Measurements from ENCODE around the gene HMGXB3. TPM values are rescaled to one million over a fixed set of nuclear protein-coding genes. Genes with fewer than 3 reads are reported as not detected.

HMGXB3 gene
- total RNA-seq, 1 donor from 2014 or later: 29.1 TPM

DNA sequence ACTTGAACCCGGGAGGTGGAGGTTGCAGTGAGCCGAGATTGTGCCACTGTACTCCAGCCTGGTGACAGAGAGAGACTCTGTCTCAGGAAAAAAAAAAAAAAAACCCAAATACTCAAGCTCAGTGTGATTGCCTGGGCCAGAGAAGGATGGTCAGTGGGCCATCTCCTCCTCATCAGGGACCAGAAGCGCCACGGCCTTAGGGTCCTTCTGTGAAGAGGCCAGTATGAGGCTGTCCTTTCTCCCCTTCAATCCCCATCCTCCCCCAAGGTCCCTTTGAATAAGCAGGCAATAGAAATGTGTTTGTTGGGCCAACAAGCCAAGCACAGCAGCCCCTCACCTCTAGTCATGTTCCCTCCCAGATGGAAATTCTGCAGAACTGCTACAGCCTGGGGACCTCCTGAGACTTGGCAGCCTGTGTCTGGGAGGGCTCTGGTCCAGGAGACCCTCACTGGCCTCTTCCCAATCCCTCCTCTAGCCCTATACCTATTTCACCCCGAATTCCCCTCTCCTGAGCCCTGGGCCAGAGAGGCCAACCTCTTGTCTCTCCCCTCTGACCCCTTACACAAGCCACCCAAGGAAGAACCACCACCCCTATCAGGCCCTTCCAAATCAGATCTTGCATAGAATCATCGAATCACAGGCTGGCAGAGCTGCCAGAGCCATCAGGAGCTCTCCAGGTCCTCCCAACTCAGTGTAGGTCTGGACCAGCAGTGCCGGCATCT is 84.8 kb downstream of the HMGXB3 start:
- no peak for DNase-seq (ENCODE audit: low read depth)
- H3K4me3 ChIP-seq (ENCODE audit: low read depth, low read length): no peak overlapping the region
- TF ChIP-seq, protein P1, sequence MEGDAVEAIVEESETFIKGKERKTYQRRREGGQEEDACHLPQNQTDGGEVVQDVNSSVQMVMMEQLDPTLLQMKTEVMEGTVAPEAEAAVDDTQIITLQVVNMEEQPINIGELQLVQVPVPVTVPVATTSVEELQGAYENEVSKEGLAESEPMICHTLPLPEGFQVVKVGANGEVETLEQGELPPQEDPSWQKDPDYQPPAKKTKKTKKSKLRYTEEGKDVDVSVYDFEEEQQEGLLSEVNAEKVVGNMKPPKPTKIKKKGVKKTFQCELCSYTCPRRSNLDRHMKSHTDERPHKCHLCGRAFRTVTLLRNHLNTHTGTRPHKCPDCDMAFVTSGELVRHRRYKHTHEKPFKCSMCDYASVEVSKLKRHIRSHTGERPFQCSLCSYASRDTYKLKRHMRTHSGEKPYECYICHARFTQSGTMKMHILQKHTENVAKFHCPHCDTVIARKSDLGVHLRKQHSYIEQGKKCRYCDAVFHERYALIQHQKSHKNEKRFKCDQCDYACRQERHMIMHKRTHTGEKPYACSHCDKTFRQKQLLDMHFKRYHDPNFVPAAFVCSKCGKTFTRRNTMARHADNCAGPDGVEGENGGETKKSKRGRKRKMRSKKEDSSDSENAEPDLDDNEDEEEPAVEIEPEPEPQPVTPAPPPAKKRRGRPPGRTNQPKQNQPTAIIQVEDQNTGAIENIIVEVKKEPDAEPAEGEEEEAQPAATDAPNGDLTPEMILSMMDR (conservative IDR thresholded peaks at IDR 0.05; ENCODE audit: low read depth, low read length): no peak

DNA sequence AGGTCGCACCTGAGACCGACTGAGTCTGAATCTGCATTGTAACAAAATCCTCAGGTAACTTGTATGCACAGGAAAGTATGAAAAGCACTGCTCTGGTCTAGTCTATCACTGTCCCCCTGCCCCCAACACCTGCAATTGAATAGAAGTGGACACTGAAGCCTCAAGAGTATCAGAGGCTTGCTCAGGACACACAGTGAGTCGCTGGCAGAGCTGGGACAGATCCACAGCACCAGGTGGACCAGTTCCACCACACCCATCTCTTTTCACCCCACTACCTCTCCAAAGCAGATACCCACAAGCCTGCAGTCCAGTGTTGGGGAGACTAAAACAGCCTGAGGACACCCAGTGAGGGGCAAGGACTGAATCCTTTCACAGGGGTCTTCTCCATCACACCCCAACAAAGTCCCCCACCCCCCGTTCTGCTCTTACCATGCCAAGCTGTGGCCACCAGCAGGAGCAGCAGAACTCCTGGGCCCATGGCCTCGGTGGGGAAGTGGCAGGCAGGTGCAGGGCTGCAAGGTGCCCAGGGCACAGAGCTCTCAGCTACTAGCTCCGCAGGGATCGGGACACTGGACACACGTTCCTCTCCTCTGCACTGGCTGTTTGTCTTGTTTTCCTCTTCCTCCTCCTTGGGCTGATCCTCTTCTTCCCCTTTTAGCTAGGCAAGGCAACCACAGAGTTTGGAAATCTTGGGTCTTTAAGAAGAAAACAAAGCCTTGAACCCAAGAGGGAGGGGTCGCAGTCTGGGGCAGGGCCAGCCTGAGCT is 85.6 kb downstream of the HMGXB3 start, which contains the start of gene CSF1R:
CSF1R (minus strand) TSS at position 605 of the 766 bp plus-strand sequence; CDS start at position 478, 127 bp downstream.
- TF ChIP-seq, protein P1 (conservative IDR thresholded peaks at IDR 0.05; ENCODE audit: low read depth, low read length): no peak

DNA sequence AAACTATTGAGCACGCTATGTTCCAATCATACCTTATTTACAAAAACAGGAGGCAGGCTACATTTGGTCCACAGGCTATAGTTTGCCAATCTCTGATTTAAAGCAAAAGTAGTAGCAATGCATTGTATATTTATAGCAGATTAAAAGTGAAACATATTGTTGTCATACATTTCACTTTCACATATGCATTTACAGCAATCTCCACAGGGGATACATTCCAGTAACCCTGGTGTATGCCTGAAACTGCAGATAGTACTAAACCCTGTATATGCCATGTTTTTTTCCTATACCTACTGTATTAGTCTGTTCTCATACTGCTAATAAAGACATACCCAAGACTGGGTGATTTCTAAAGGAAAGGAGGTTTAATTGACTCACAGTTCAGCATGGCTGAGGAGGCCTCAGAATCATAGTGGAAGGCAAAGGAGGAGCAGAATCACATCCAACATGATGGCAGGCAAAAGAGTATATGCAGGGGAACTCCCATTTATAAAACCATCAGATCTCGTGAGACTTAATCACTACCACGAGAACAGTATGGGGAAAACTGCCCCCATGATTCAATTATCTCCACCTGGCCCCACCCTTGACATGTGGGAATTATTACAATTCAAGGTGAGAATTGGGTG is 91.7 kb downstream of the HMGXB3 start:
- TF ChIP-seq, protein P1 (conservative IDR thresholded peaks at IDR 0.05; ENCODE audit: low read depth, low read length): no peak
- DNase-seq (ENCODE audit: low read depth): no peak
- H3K4me3 ChIP-seq (ENCODE audit: low read depth, low read length): no peak overlapping the region

More for the DNA sequence above, 85.6 kb downstream of the HMGXB3 start, which contains the start of gene CSF1R:
- H3K4me3 ChIP-seq (ENCODE audit: low read depth, low read length): no peak within 1 kb of the TSS
- DNase-seq (ENCODE audit: low read depth): no peak

DNA sequence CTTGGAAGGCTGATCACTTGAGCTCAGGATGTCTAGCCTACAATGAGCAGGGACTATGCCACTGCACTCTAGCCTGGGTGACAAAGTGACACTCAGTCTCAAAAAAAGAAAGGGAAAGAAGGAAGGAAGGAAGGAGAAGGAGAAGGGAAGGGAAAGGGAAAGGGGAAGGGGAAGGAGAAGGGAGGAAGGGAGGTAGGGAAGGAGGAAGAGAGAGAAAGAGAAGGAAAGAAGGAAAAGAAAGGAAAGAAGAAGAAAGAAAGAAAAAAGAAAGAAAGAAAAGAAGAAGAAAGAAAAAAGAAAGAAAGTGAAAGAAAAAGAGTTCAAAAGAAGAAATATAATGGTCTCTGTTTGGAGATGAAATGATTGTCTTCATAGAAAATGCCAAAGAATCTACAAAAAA is 96.6 kb downstream of the HMGXB3 start:
- TF ChIP-seq, protein P1 (conservative IDR thresholded peaks at IDR 0.05; ENCODE audit: low read depth, low read length): no peak

DNA sequence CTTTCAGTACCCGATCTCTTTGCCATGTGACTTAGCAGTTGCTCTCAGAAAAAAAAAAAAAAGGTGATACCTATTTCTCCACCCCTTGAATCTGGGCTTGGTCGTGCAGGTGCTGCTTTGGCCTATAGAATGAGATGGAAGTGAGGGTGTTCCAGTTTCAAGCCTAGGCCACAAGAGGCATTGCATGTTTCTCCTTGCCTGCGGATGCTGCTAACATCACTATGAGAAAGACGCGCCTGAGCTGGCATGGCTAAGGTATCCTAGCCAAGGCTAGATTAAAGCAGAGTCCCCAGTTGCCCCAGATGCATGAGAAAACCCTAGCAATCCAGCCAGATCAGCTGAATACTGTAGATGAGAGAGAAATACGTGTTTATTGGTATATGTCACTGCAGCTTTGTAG is 100.5 kb downstream of the HMGXB3 start:
- TF ChIP-seq, protein P1 (conservative IDR thresholded peaks at IDR 0.05; ENCODE audit: low read depth, low read length): no peak
- DNase-seq (ENCODE audit: low read depth): no peak
- no peak overlapping the region for H3K4me3 ChIP-seq (ENCODE audit: low read depth, low read length)

More for the DNA sequence above, 96.6 kb downstream of the HMGXB3 start:
- no peak for DNase-seq (ENCODE audit: low read depth)
- H3K4me3 ChIP-seq (ENCODE audit: low read depth, low read length): no peak overlapping the region

Other genes starting within 250 kb of the HMGXB3 start
- gene PDE6A, start 55.9 kb upstream of the HMGXB3 start, total RNA-seq: not detected in 2 replicates
- 10.3 and 11.9 TPM in 2 replicates for gene SLC26A2, start 40.0 kb upstream of the HMGXB3 start, total RNA-seq
- 0.75 and 3.8 TPM in 2 replicates for gene TIGD6, start 85 bp upstream of the HMGXB3 start, total RNA-seq
- gene CSF1R, start 85.8 kb downstream of the HMGXB3 start, total RNA-seq: not detected in 2 replicates
- gene PDGFRB, start 155.1 kb downstream of the HMGXB3 start, total RNA-seq: 2.2 and 4.6 TPM in 2 replicates
- not detected in 2 replicates for gene CDX1, start 166.0 kb downstream of the HMGXB3 start, total RNA-seq
- gene SLC6A7, start 189.3 kb downstream of the HMGXB3 start, total RNA-seq: not detected in 2 replicates